CD4-positive, alpha-beta T cell (primary cell): Measurements from ENCODE around the gene WEE1. TPM values are rescaled to one million over a fixed set of nuclear protein-coding genes. Genes with fewer than 3 reads are reported as not detected.

Source experiments
- ATAC-seq: fragments of 200-7000 bp; cut with Tn5 transposase; one replicate; pipeline ENCODE4 v1.10.0; 2022; ENCODE audit warnings: mild to moderate bottlenecking; ENCODE audit not compliant: poor library complexity
- CTCF ChIA-PET: fragments of 350-600 bp; sonication (Branson Sonifier 250); formaldehyde crosslinking; loops from one replicate; lab custom pipeline; 2021; ENCODE audit warnings: antibody characterized with exemption, inconsistent platforms; lab: Charles Lee
- POLR2A ChIA-PET: fragments of 350-600 bp; sonication (Branson Sonifier 250); formaldehyde crosslinking; loops from one replicate; lab custom pipeline; 2021; ENCODE audit warnings: antibody characterized with exemption, inconsistent platforms; lab: Charles Lee
- DNase-seq, 14 experiments: peaks; one replicate each; pipeline ENCODE4 v3.0.0-alpha.2; 2013 to 2020; ENCODE audit warnings: mixed read lengths in 2 of 14
- H3K27ac ChIP-seq, 2 donors: one replicate each; pipeline versions ENCODE4 v1.5.1 to v1.7.0; 2013; ENCODE audit warnings: low read length in 2 of 2, low read depth in 1 of 2, mild to moderate bottlenecking in 1 of 2
- H3K27me3 ChIP-seq, 2 experiments: 1 replicate in 1 of 2; 2 replicates in 1 of 2; pipeline versions ENCODE4 v1.6.1 to v1.7.0; 2013; ENCODE audit warnings: low read length in 2 of 2, control low read depth in 1 of 2, mild to moderate bottlenecking in 1 of 2, moderate library complexity in 1 of 2; ENCODE audit not compliant: insufficient read depth in 2 of 2, control insufficient read depth in 1 of 2
- H3K36me3 ChIP-seq: one replicate; pipeline ENCODE4 v1.6.1; 2013; ENCODE audit warnings: low read length, control low read depth; ENCODE audit not compliant: insufficient read depth
- H3K4me1 ChIP-seq: one replicate; pipeline ENCODE4 v1.6.1; 2013; ENCODE audit warnings: low read length, control low read depth; ENCODE audit not compliant: insufficient read depth
- H3K4me3 ChIP-seq: one replicate; pipeline ENCODE4 v1.5.1; 2013; ENCODE audit warnings: mild to moderate bottlenecking, low read length, moderate library complexity
- H3K9me3 ChIP-seq, 2 experiments: 1 replicate in 1 of 2; 2 replicates in 1 of 2; pipeline versions ENCODE4 v1.6.1 to v1.7.0; 2013; ENCODE audit warnings: low read length in 2 of 2, mild to moderate bottlenecking in 2 of 2, control low read depth in 1 of 2, moderate library complexity in 1 of 2; ENCODE audit not compliant: control insufficient read depth in 1 of 2, insufficient read depth in 1 of 2
- H3K27ac Mint-ChIP-seq: one replicate; pipeline ENCODE4 v1.8.0; 2020; ENCODE audit warnings: mixed read lengths
- H3K27me3 Mint-ChIP-seq: one replicate; pipeline ENCODE4 v1.8.0; 2021; ENCODE audit warnings: mixed read lengths
- H3K36me3 Mint-ChIP-seq: one replicate; pipeline ENCODE4 v1.8.0; 2021; ENCODE audit warnings: low read depth, mixed read lengths
- H3K4me1 Mint-ChIP-seq: one replicate; pipeline ENCODE4 v1.8.0; 2021; ENCODE audit warnings: low read depth, mixed read lengths
- H3K4me3 Mint-ChIP-seq: one replicate; pipeline ENCODE4 v1.8.0; 2020; ENCODE audit warnings: mild to moderate bottlenecking, mixed read lengths
- H3K9me3 Mint-ChIP-seq: one replicate; pipeline ENCODE4 v1.8.0; 2020; ENCODE audit warnings: mixed read lengths
- intact Hi-C, 2 experiments: fragments of 100-400 bp; cut with DNase I in 1 of 2; cut with micrococcal nuclease in 1 of 2; formaldehyde crosslinking; loops; one replicate each; pipeline versions ENCODE4 v1.15.1 to v1.9.0; 2023 to 2025; cut with DNase I, micrococcal nuclease
- polyA plus RNA-seq, 2 donors: library from polyadenylated mRNA; unstranded; fragments of 120-200 nt; gene quantifications; one replicate each; pipeline ENCODE4 v1.2.1, GENCODE V29; 2013
- total RNA-seq, 174 experiments: library from RNA in 2 of 174; stranded (reverse) in 2 of 174; gene quantifications; one replicate each; pipeline ENCODE4 v1.2.3 and lab custom pipeline; 2021 to 2026
- TF ChIP-seq, protein P1 (sequence below): fragments of 200-600 bp; IDR thresholded peaks from one replicate; pipeline ENCODE4 v1.8.0; 2022; ENCODE audit warnings: antibody characterized with exemption, mild to moderate bottlenecking

The WEE1 gene
- 10 to 100 TPM in 1 of 2 experiments, 1 to 10 TPM in 1; 9.3 to 10.7 TPM for total RNA-seq
- 5.4 TPM for polyA plus RNA-seq (2013, experiment 1 of 2)
- 10.0 TPM for polyA plus RNA-seq (2013, experiment 2 of 2)
- 5.1 to 94.4 (median 21.6) reads per million in 172 experiments for total RNA-seq (lab: John Stamatoyannopoulos, UW)

GRCh38 chr11:9573052-9573774 lies at the start of gene WEE1:
Gene WEE1 (plus strand): TSS chr11:9573670. CDS start chr11:9573934, 264 bp downstream.
- H3K4me1 ChIP-seq: peaks cover 32% of the 10 kb centered on the region
- TF ChIP-seq, protein P1, sequence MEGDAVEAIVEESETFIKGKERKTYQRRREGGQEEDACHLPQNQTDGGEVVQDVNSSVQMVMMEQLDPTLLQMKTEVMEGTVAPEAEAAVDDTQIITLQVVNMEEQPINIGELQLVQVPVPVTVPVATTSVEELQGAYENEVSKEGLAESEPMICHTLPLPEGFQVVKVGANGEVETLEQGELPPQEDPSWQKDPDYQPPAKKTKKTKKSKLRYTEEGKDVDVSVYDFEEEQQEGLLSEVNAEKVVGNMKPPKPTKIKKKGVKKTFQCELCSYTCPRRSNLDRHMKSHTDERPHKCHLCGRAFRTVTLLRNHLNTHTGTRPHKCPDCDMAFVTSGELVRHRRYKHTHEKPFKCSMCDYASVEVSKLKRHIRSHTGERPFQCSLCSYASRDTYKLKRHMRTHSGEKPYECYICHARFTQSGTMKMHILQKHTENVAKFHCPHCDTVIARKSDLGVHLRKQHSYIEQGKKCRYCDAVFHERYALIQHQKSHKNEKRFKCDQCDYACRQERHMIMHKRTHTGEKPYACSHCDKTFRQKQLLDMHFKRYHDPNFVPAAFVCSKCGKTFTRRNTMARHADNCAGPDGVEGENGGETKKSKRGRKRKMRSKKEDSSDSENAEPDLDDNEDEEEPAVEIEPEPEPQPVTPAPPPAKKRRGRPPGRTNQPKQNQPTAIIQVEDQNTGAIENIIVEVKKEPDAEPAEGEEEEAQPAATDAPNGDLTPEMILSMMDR: no peak
- Mint-ChIP-seq H3K4me1 (peaks cover 46% of the 10 kb centered on the region), H3K27ac (peak within 1 kb of the TSS; percentile 64), H3K4me3 (peak within 1 kb of the TSS; percentile 90), H3K36me3 (no peaks in the 10 kb centered on the region), H3K27me3 (peaks cover 15% of the 10 kb centered on the region), H3K9me3 (no peaks in the 10 kb centered on the region)
- ATAC-seq: peak; percentile 89
- H3K4me3 ChIP-seq: peak within 1 kb of the TSS; percentile 96
- no peaks in the 10 kb centered on the region for H3K27me3 ChIP-seq
- DNase-seq: peak; percentile 85 to 98 (median 94)
- peaks cover 0 to 4% of the 10 kb centered on the region in 2 experiments for H3K9me3 ChIP-seq
- peak within 1 kb of the TSS in 1 of 2 donors; percentile 69 for H3K27ac ChIP-seq
- CTCF ChIA-PET: interaction anchor here (0.7 to 4.2 kb wide), 5 partner anchors 8 to 659 kb away, joined by 3 to 31 read pairs (median 3); no protein-coding TSS in a partner anchor
- no peaks in the 10 kb centered on the region for H3K36me3 ChIP-seq
- intact Hi-C loops: loop anchor here in 1 of 2 experiments (5.0 kb wide), 3 partner anchors 36 to 186 kb away; partner anchors contain the start of gene ZNF143
- POLR2A ChIA-PET: interaction anchor here (0.6 to 5.4 kb wide), 15 partner anchors 14 to 1236 kb away, joined by 3 to 49 read pairs (median 3); partner anchors contain the start of genes ADM, EIF4G2 and ZNF143

GRCh38 chr11:9524001-9524400 lies 49.5 kb upstream of the WEE1 start:
- Mint-ChIP-seq H3K9me3 (no peaks in the 10 kb centered on the region), H3K36me3 (peaks cover 63% of the 10 kb centered on the region), H3K4me1 (no peaks in the 10 kb centered on the region), H3K27ac (no peak overlapping the region), H3K4me3 (no peak overlapping the region), H3K27me3 (no peaks in the 10 kb centered on the region)
- intact Hi-C loops: no loop called here
- ChIA-PET POLR2A (no interaction called here), CTCF (no interaction called here)
- no peaks in the 10 kb centered on the region for H3K9me3 ChIP-seq
- no peak overlapping the region for H3K4me3 ChIP-seq
- no peaks in the 10 kb centered on the region for H3K4me1 ChIP-seq
- no peaks in the 10 kb centered on the region for H3K27me3 ChIP-seq
- DNase-seq (no peak), ATAC-seq (no peak)
- H3K27ac ChIP-seq: no peak overlapping the region
- H3K36me3 ChIP-seq: peaks cover 53% of the 10 kb centered on the region
- TF ChIP-seq, protein P1: no peak

- DNase-seq: no peak
- no peaks in the 10 kb centered on the region for H3K9me3 Mint-ChIP-seq
- Histone ChIP-seq H3K9me3 (no peaks in the 10 kb centered on the region), H3K27ac (no peak overlapping the region), H3K4me3 (no peak overlapping the region), H3K27me3 (no peaks in the 10 kb centered on the region), H3K36me3 (peaks cover 51% of the 10 kb centered on the region), H3K4me1 (no peaks in the 10 kb centered on the region)
- peaks cover 56% of the 10 kb centered on the region for H3K36me3 Mint-ChIP-seq
- no peak overlapping the region for H3K27ac Mint-ChIP-seq
- H3K4me3 Mint-ChIP-seq: no peak overlapping the region
- no peaks in the 10 kb centered on the region for H3K27me3 Mint-ChIP-seq
- ChIA-PET CTCF (interaction anchor here (1.1 kb wide), 1 partner anchor 10 kb away, joined by 4 read pairs; no protein-coding TSS in a partner anchor), POLR2A (no interaction called here)
- no peak for ATAC-seq
- no peaks in the 10 kb centered on the region for H3K4me1 Mint-ChIP-seq
- TF ChIP-seq, protein P1: no peak
- intact Hi-C loops: no loop called here
These were observed 48.4 kb upstream of the WEE1 start for GRCh38 chr11:9525116-9525515.
